Measurements from ENCODE around the gene SPAG5. TPM values are rescaled to one million over a fixed set of nuclear protein-coding genes. Genes with fewer than 3 reads are reported as not detected.

SPAG5 gene
- total RNA-seq = 100 to 1,000 TPM; 125 to 127 TPM

DNA sequence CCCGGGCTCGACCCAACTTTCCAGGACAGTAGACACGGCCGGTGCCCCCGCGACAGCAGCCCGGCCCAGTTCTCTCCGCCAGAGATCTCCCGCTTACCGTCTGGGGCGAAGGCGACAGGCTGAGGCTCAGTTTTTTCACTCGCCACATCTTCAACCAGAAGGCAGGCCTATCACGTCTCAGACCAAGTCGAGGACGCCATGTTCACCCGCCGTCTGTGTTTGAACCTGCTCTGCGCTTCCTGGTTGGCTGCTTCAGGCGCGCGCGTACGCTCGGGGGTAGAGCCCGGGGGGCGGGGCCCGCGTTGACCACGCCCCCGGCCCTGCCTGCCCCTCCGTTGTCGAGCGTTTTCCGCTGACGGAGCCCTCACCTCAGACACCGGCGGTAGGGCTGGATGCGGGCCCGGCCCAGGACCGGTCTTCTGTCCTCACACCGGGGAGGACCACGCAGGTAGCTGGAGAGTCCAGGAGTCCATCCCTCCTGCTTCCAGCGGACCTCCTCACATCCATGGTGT lies at the start of gene SPAG5:
SPAG5 (minus strand) TSS at position 227 of the 512 bp plus-strand sequence; CDS start at position 148, 79 bp downstream.
- Mint-ChIP-seq H3K36me3 (ENCODE audit: low read depth) (peaks cover 20% of the 10 kb centered on the region), H3K4me3 (peak within 1 kb of the TSS; percentile 85), H3K27me3 (no peaks in the 10 kb centered on the region), H3K4me1 (peaks cover 24% of the 10 kb centered on the region), H3K27ac (peak within 1 kb of the TSS; percentile 99), H3K9me3 (no peaks in the 10 kb centered on the region)
- peak; percentile 96 for DNase-seq
- POLR2A ChIA-PET = interaction anchor here (0.8 to 3.6 kb wide), 27 partner anchors 10 to 241 kb away, joined by 3 to 61 read pairs (median 6); partner anchors contain the start of genes ALDOC, BLTP2, PIGS and POLDIP2
- CTCF ChIA-PET = interaction anchor here (0.8 to 2.3 kb wide), 7 partner anchors 24 to 127 kb away, joined by 3 to 7 read pairs (median 4); partner anchors contain the start of genes BLTP2 and TLCD1

DNA sequence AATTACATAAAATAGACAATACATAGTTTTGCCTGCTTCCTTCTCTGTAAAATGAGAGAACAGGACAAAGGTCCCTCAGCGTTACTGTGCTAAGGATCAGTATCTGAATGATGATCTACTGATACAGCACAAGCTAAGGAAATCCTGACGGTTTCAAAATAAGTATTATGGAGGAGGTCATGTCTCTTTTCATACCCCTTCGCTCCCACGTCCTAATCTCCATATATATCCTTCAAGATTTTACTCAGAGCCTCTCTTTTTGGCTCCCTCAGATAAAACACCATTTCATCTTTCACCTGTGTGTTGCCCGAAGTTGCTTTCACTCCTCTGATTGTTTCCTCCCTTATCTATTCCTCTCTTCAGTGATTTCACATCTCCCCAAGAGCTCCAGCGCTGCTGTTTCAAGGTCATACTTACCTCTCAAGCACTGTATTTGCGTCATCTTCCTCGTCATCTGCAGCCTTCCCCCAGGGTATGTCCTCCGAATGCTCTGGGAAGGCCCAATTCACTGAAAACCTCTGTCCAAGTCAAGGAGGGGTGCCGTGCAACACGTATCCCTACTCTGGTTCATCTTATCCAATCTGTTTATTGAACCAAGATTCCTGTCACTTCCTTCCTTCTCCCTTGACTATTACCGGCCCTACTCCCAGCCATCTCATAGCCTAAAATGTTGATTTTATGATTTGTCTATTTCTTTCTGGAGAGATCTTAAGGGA lies 47.4 kb upstream of the SPAG5 start:
- Mint-ChIP-seq H3K27me3 (no peaks in the 10 kb centered on the region), H3K27ac (peak overlapping the region; percentile 81), H3K9me3 (no peaks in the 10 kb centered on the region), H3K4me1 (peaks cover 42% of the 10 kb centered on the region), H3K4me3 (peak overlapping the region; percentile 93), H3K36me3 (ENCODE audit: low read depth) (peaks cover 55% of the 10 kb centered on the region)
- ChIA-PET CTCF (interaction anchor here (0.8 to 5.1 kb wide), 15 partner anchors 15 to 471 kb away, joined by 3 to 80 read pairs (median 4); partner anchors contain the start of genes NEK8, PROCA1, RPL23A and SDF2), POLR2A (interaction anchor here (0.8 to 7.6 kb wide), 16 partner anchors 10 to 306 kb away, joined by 3 to 115 read pairs (median 4); partner anchors contain the start of genes NEK8, PIGS, RPL23A and SDF2)
- peak; percentile 21 for DNase-seq

DNA sequence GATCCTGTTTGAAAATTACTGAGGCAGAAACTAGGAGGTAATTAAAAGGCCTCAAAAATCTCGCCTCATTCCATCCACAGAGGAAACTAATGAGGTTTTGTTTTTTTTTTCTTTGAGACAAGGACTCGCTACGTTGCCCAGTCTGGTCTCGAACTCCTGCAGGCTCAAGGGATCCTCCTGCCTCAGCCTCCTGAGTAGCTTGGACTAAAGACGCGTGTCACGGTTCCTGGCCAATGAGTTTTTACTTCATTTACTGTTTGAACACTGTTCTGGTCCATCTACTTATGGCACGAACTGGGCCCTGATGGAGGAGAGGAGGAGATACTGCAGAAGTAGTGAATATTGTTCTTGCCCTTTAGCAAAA lies 46.7 kb upstream of the SPAG5 start:
- Mint-ChIP-seq H3K36me3 (ENCODE audit: low read depth) (peaks cover 59% of the 10 kb centered on the region), H3K27ac (peak overlapping the region; percentile 81), H3K4me3 (peak overlapping the region; percentile 93), H3K9me3 (no peaks in the 10 kb centered on the region), H3K27me3 (no peaks in the 10 kb centered on the region), H3K4me1 (peaks cover 42% of the 10 kb centered on the region)
- ChIA-PET POLR2A (interaction anchor here (0.6 to 7.6 kb wide), 22 partner anchors 11 to 494 kb away, joined by 3 to 115 read pairs (median 4); partner anchors contain the start of genes ALDOC, DHRS13, FLOT2 and NEK8), CTCF (interaction anchor here (0.7 to 5.1 kb wide), 11 partner anchors 16 to 104 kb away, joined by 3 to 80 read pairs (median 6); partner anchors contain the start of genes NEK8, PROCA1, RPL23A and SDF2)
- DNase-seq = peak; percentile 24

DNA sequence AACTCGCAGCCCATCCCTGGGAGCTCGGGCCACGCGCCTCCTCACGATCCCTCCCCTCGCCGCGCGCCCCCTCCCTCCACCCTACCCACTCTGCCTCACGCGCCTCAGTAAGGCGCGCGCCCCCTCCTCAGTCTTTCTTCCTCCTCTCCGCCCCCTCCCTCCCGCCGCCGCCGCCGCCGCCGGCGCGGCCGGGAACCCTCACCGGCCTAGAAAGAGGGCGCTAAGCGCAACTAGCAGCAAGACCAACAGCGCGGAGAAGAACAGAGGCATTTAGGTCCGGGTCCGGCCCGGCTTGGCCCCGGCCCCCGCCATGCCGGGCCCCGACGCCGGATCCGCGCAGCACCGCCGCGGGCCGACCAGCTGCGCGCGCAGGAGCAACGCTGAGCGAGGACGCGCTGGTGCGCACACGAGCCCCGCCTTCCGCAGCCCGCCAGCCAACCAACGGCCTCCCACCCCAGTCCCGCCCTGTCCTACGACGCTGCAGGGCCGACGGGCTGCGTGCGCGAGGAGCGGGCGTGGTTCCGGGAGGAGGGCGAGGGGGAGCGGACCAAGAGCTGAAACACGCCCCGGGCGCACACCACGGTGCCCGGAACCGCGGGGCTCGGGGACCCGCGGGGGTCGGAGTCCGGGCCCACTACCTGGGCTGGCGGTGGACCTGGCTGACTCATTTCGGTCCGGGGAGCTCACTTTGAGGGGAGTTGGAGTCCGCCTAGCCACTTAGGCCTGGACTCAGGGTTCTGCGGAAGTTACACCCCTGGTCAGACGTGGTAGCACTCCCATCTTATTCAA lies 46.2 kb upstream of the SPAG5 start, which contains the start of gene BLTP2:
BLTP2 (minus strand) TSS at position 372 of the 789 bp plus-strand sequence; CDS start at position 270, 102 bp downstream.
- ChIA-PET POLR2A (interaction anchor here (0.6 to 7.6 kb wide), 25 partner anchors 11 to 495 kb away, joined by 3 to 115 read pairs (median 4); partner anchors contain the start of genes ALDOC, DHRS13, FLOT2 and NEK8), CTCF (interaction anchor here (0.7 to 5.1 kb wide), 15 partner anchors 13 to 109 kb away, joined by 3 to 80 read pairs (median 5); partner anchors contain the start of genes NEK8, PROCA1, RPL23A and SDF2)
- peak; percentile 97 for DNase-seq
- no peaks in the 10 kb centered on the region for H3K9me3 Mint-ChIP-seq
- H3K4me3 Mint-ChIP-seq = peak within 1 kb of the TSS; percentile 93
- no peaks in the 10 kb centered on the region for H3K27me3 Mint-ChIP-seq
- H3K27ac Mint-ChIP-seq = peak within 1 kb of the TSS; percentile 86
- peaks cover 42% of the 10 kb centered on the region for H3K4me1 Mint-ChIP-seq
- H3K36me3 Mint-ChIP-seq (ENCODE audit: low read depth) = peaks cover 62% of the 10 kb centered on the region

- peak; percentile 54 for DNase-seq
- Mint-ChIP-seq H3K4me1 (peaks cover 42% of the 10 kb centered on the region), H3K27me3 (no peaks in the 10 kb centered on the region), H3K9me3 (no peaks in the 10 kb centered on the region), H3K36me3 (ENCODE audit: low read depth) (peaks cover 68% of the 10 kb centered on the region), H3K27ac (peak overlapping the region; percentile 86), H3K4me3 (peak overlapping the region; percentile 93)
- CTCF ChIA-PET = interaction anchor here (0.6 to 5.1 kb wide), 19 partner anchors 8 to 108 kb away, joined by 3 to 80 read pairs (median 4); partner anchors contain the start of genes ALDOC, NEK8, PIGS and RPL23A
- POLR2A ChIA-PET = interaction anchor here (0.7 to 7.6 kb wide), 21 partner anchors 10 to 648 kb away, joined by 3 to 115 read pairs (median 4); partner anchors contain the start of genes ALDOC, FLOT2, NEK8 and PIGS
Observed at GRCh38 chr17:28643983-28644786, 45.4 kb upstream of the SPAG5 start.

DNA sequence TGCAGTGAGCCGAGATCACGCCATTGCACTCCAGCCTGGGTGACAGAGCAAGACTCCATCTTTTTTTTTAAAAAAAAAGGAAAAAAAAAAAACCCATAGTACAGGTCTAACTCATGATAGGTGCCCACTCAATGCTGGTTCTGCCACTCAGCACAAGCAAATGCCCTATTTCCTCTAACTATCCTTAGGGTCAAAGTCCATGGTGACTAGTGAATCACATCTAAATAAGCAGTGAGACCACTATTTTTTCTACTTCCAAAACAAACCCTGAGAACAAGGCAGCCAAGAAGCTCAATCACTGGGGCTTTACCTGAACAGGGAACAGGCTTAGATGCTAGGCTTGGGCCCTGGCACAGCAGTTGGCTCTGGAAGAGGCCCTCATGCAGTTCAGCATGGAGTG lies 42.8 kb upstream of the SPAG5 start:
- H3K27ac Mint-ChIP-seq = peak overlapping the region; percentile 4
- POLR2A ChIA-PET = interaction anchor here (4.4 kb wide), 1 partner anchor 43 kb away, joined by 45 read pairs; the partner anchor contains the start of gene SPAG5
- no peaks in the 10 kb centered on the region for H3K27me3 Mint-ChIP-seq
- peaks cover 77% of the 10 kb centered on the region for H3K36me3 Mint-ChIP-seq (ENCODE audit: low read depth)
- H3K9me3 Mint-ChIP-seq = no peaks in the 10 kb centered on the region
- CTCF ChIA-PET = no interaction called here
- peaks cover 35% of the 10 kb centered on the region for H3K4me1 Mint-ChIP-seq
- no peak for DNase-seq
- H3K4me3 Mint-ChIP-seq = no peak overlapping the region

GRCh38 chr17:28635506-28635905 lies 36.7 kb upstream of the SPAG5 start:
- Mint-ChIP-seq H3K27ac (no peak overlapping the region), H3K9me3 (no peaks in the 10 kb centered on the region), H3K27me3 (no peaks in the 10 kb centered on the region), H3K36me3 (ENCODE audit: low read depth) (peaks cover 89% of the 10 kb centered on the region), H3K4me3 (no peak overlapping the region), H3K4me1 (peaks cover 9% of the 10 kb centered on the region)
- DNase-seq = no peak
- POLR2A ChIA-PET = interaction anchor here (1.1 kb wide), 1 partner anchor 11 kb away, joined by 3 read pairs; no protein-coding TSS in a partner anchor
- CTCF ChIA-PET = interaction anchor here (1.0 to 1.2 kb wide), 2 partner anchors 26 to 40 kb away, joined by 3 read pairs; partner anchors contain the start of genes SDF2 and SUPT6H

DNA sequence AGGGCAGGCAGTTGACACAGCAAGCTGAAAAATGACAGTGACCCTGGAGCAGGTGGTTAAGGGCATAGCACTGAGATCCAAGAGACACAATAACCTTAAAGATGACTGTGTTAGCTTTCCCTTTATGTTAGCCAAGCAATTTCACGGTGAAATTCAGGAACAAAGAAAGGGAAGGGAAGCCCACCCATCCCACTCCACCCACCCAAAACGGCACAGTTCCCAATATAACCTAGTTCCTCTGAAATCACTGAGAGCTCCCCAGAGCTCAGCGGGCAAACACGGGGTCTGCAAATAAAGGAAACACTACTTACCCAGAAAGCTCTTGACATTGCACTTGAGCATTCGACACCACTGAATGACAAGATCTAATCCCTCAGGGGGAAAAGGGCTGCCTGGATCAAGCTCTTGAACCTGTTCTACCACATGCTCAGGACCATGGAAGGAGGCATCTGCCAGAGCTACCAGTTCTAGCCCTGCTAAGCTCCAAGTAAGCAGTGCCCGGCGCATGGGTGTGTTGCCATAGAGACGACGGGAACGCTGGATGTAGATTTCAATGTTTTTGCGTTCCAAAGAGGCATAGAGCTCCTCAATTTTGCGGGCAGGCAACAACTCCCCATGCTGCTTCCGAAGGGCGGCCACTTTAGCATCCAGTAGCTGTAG lies 35.5 kb upstream of the SPAG5 start:
- DNase-seq = no peak
- ChIA-PET POLR2A (interaction anchor here (1.4 kb wide), 1 partner anchor 11 kb away, joined by 3 read pairs; the partner anchor contains the start of gene BLTP2), CTCF (no interaction called here)
- Mint-ChIP-seq H3K4me1 (peaks cover 9% of the 10 kb centered on the region), H3K36me3 (ENCODE audit: low read depth) (peaks cover 85% of the 10 kb centered on the region), H3K27ac (no peak overlapping the region), H3K9me3 (no peaks in the 10 kb centered on the region), H3K4me3 (no peak overlapping the region), H3K27me3 (no peaks in the 10 kb centered on the region)

DNA sequence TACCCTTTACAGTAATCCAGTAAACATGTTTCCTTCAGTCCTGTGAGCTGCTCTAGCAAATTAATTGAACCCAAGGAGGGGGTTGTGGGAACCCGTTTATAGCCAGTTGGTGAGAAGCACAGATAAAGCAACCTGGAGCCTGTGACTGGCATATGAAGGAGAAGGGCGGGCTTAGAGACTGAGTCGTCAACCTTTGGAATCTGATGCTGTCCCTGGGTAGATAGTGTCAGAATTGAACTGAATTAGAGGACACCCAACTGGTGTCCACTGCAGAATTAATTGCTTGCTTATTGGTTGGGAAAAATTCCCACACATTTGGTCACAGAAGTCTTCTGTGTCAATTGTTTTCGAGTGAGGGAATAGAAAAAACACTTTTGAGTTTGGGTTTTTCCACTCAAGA lies 28.0 kb upstream of the SPAG5 start:
- POLR2A ChIA-PET = interaction anchor here (0.9 kb wide), 1 partner anchor 34 kb away, joined by 3 read pairs; no protein-coding TSS in a partner anchor

GRCh38 chr17:28624148-28624547 lies 25.3 kb upstream of the SPAG5 start:
- no peak for DNase-seq
- POLR2A ChIA-PET = interaction anchor here (1.2 to 1.3 kb wide), 2 partner anchors 25 to 37 kb away, joined by 3 to 4 read pairs; partner anchors contain the start of genes SDF2 and SUPT6H
- Mint-ChIP-seq H3K4me1 (peaks cover 2% of the 10 kb centered on the region), H3K4me3 (no peak overlapping the region), H3K27ac (no peak overlapping the region), H3K9me3 (no peaks in the 10 kb centered on the region), H3K36me3 (ENCODE audit: low read depth) (peaks cover 76% of the 10 kb centered on the region), H3K27me3 (no peaks in the 10 kb centered on the region)
- CTCF ChIA-PET = interaction anchor here (0.6 kb wide), 1 partner anchor 11 kb away, joined by 3 read pairs; no protein-coding TSS in a partner anchor

More for the DNA sequence above, 28.0 kb upstream of the SPAG5 start:
- DNase-seq = no peak
- Mint-ChIP-seq H3K36me3 (ENCODE audit: low read depth) (peaks cover 67% of the 10 kb centered on the region), H3K4me1 (peaks cover 2% of the 10 kb centered on the region), H3K27ac (no peak overlapping the region), H3K4me3 (no peak overlapping the region), H3K27me3 (no peaks in the 10 kb centered on the region), H3K9me3 (no peaks in the 10 kb centered on the region)
- CTCF ChIA-PET = no interaction called here

- H3K27me3 Mint-ChIP-seq = no peaks in the 10 kb centered on the region
- H3K4me3 Mint-ChIP-seq = no peak overlapping the region
- no peak overlapping the region for H3K27ac Mint-ChIP-seq
- no peaks in the 10 kb centered on the region for H3K9me3 Mint-ChIP-seq
- ChIA-PET CTCF (no interaction called here), POLR2A (interaction anchor here (1.2 to 1.3 kb wide), 3 partner anchors 11 to 38 kb away, joined by 3 to 5 read pairs (median 4); partner anchors contain the start of genes SDF2 and SUPT6H)
- H3K36me3 Mint-ChIP-seq (ENCODE audit: low read depth) = peaks cover 80% of the 10 kb centered on the region
- no peak for DNase-seq
- peaks cover 2% of the 10 kb centered on the region for H3K4me1 Mint-ChIP-seq
Observed at GRCh38 chr17:28623696-28624095, 24.9 kb upstream of the SPAG5 start.
